ENCODE measurements around the gene CXCL1.

The CXCL1 gene

DNA sequence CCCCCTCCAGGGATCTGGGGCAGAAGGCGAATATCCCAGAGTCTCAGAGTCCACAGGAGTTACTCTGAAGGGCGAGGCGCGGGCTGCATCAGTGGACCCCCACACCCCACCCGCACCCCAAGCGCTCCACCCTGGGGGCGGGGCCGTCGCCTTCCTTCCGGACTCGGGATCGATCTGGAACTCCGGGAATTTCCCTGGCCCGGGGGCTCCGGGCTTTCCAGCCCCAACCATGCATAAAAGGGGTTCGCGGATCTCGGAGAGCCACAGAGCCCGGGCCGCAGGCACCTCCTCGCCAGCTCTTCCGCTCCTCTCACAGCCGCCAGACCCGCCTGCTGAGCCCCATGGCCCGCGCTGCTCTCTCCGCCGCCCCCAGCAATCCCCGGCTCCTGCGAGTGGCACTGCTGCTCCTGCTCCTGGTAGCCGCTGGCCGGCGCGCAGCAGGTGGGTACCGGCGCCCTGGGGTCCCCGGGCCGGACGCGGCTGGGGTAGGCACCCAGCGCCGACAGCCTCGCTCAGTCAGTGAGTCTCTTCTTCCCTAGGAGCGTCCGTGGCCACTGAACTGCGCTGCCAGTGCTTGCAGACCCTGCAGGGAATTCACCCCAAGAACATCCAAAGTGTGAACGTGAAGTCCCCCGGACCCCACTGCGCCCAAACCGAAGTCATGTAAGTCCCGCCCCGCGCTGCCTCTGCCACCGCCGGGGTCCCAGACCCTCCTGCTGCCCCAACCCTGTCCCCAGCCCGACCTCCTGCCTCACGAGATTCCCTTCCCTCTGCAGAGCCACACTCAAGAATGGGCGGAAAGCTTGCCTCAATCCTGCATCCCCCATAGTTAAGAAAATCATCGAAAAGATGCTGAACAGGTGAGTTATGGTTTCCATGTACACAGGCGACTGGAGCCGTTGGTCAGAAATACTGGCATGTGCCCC is at the start of gene CXCL1:
Gene CXCL1, plus strand, starts transcription at position 264 of the 926 bp plus-strand sequence. Its CDS starts 78 bp downstream, at position 342.
- peak; percentile 66 for DNase-seq (ENCODE audit: low spot score)

DNA sequence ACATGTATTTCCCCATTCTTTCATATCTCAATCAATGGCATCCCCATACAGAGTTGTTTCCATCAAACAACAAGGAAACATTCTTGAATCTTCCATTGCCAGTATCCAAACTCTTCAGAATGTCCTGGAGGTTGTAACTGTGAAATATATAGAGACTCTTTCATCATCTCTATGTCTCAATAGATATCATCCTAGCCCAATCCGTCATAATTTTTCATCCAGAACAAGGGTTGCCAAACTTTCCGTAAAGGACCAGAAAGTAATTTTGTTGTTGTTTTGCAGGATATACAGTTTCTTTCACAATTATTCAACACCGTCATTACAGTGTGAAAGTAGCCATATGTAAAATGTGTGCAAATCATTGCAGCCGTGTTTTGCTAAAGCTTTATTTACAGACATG is 47.9 kb upstream of the CXCL1 start:
- DNase-seq (ENCODE audit: low spot score): no peak

DNA sequence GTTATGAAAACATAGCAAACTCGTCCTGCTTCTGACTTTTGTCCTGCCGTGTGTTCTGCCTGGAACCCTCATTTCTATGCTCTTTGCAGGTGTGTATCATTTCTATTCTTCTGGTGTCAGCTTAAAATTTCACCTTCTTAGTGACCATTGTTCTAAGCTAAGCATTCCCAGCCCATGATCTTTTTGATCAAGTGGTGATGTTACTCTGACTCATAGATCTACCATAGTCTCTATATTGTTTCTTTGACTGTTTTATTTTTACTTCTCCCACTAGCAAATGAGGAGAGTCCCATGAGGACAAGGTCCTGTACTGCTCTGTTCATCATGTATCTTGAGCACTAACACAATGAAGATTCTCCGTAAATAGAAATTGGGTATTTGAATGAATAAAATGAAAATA is 46.8 kb upstream of the CXCL1 start:
- DNase-seq (ENCODE audit: low spot score): no peak

DNA sequence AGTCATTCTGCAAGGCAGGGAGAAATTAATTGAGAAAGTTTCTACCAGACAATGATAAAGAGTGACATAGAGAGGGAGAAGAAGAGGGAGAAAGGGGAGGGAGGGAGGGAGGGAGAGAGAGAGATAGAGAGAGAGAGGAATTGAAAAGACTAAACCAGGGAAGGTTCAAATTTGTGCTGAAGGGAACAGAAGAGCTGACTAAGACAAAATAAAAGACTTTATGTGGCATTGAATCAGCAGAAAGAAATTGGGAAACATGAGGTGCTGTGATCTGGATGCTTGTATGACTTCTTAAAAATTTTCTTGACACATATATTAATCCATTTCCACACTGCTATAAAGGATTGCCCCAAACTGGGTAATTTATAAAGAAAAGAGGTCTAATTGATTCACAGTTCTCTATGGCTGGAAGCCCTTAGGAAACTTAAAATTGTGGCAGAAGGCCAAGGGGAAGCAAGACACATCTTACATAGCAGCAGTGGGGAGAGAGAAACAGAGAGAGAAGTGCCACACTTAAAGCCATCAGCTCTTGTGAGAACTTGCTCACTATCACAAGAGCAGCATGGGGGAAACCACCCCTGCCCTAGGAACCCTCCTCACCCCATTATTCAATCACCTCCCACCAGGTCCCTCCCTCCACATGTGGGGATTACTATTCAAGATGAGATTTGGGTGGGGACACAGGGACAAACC is 46.2 kb upstream of the CXCL1 start:
- DNase-seq (ENCODE audit: low spot score): no peak

DNA sequence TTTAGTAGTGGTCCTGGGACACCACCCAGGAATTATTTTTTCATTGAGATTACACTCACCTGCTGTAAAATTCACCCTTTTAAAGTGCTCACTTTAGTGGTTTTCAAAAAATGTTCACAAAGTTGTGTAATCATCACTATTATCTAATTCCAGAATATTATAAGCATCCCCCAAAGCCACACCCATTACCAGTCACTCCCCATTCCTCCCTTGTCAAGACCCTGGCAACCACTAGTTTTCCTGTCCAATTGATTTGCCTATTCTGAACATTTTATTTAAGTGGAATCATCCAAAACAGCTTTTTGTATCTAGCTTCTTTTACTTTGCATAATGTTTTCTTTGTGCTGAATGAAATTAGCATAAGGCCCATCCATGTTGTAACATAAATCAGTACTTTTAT is 45.4 kb upstream of the CXCL1 start:
- no peak for DNase-seq (ENCODE audit: low spot score)

DNA sequence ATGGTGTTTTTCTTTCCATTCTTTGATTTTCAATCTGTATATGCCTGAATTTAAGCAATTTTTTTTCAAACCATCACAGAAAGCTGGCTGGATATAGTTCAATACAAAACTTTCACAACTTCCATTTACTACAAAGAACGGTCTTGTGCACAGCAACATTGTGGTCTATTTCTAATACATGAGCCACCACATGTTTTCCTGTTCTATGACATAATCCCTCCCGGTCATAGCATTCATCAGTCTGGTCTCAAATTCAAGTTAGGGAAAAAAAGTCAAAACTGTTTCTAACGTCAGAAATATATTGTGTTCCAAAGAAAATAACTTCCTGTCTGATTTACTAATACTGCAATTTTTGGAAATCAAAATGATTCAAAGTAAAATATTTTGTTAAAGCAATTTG is 40.2 kb upstream of the CXCL1 start:
- DNase-seq (ENCODE audit: low spot score): no peak

DNA sequence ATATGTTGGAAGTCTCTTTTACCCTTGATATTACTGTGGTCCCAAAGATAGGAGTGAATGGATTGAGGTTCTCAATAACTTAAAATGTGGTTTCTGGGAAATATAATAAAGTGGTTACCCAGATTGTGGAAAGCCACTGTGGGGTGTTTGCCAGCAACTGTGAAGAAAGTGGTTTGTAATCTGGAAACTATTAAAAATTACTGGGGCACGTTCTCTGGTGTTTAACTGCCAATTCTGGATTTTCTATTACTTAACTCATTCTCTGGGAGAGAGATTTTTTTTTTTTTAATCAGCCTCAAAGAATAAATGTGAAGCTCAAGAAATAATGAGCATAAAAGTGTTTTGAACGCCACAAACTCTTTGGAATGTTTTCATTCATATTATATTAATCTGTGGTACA is 37.6 kb upstream of the CXCL1 start:
- DNase-seq (ENCODE audit: low spot score): no peak

DNA sequence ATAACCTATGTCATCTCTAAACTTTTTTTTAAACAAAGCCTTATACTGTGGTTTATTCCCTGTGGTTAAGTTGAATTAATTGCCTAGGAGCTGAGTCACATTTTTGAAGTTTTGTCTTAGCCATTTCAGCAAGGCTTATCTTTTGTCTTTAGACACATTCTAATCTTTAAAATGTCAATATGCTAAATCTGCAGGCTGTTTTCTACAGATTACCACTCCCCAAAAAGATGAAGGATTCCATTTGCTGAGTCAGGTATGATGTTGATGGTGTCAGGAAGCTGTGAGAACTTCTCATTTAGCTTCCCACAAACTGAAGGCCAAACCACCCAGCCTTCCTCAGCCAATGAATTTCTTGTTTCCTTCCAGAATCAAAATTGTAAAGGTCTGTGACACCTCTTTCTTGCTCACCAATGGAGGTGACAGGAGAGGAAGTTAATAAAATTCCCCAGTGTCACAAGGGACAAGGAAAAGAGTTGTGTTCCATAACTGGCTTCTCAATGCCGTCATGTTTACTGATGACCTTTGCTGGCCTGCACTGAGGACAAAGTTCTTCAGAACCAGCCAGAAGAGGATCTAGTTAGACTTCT is 36.4 kb upstream of the CXCL1 start:
- no peak for DNase-seq (ENCODE audit: low spot score)

DNA sequence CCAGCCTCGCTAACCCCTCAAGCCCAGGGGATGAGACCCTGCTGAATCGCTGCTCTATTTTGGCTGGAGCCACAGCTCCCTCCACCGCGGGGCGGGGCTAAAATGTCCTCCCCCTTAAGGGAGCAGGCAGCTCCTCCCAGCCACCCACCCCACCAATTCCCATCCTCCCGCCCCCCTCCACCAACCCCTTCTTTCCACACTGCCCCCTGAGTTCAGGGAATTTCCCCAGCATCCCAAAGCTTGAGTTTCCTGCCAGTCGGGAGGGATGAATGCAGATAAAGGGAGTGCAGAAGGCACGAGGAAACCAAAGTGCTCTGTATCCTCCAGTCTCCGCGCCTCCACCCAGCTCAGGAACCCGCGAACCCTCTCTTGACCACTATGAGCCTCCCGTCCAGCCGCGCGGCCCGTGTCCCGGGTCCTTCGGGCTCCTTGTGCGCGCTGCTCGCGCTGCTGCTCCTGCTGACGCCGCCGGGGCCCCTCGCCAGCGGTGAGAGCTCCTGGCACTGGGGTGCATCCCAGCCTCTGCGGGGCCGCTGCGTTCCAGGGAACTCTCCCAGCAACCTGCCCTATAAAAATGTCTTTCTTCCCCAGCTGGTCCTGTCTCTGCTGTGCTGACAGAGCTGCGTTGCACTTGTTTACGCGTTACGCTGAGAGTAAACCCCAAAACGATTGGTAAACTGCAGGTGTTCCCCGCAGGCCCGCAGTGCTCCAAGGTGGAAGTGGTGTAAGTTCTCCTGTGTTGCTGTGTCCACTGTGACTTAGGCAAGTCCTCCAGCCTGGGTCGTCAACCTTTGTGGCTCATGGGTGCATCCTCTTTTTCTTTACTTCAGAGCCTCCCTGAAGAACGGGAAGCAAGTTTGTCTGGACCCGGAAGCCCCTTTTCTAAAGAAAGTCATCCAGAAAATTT is 32.6 kb upstream of the CXCL1 start, which contains the start of gene CXCL6:
Gene CXCL6, plus strand, starts transcription at position 306 of the 907 bp plus-strand sequence. Its CDS starts 73 bp downstream, at position 379.
- peak; percentile 69 for DNase-seq (ENCODE audit: low spot score)

DNA sequence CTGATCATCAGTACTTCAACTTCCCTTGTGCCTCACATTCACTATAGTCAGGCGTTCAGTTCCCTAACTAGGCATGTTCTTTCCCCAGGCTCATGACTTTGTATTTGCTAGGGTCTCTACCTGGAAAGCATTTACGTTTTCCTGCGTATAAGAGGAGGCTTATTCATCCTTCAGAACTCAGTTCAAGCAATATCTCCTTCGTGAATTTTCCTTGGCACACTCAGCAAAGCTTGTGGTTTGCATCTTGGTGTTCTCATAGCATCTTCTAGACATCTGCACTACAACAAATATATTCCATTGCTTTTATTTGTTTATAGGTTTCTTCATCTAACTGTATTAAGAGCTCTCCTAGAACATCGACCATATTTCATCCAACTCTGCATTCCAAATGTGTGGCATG is 30.1 kb upstream of the CXCL1 start:
- no peak for DNase-seq (ENCODE audit: low spot score)

DNA sequence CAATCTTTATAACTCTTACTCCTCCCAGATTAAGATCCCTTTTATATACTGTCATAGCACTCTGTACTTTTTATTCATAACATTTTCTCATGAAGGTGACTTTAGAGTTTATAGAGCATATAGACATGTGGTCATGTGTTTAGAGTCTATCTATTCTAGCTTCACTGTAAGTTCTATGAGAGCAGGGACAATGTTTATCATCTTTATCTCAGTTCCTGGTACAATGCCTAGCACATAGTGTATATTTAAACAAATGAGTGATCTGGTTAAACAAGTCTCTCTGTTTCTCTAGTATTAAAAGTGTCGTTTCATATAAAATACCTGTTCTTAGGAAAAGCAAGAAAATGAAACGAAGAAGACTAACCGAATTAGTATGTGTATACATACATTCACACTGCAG is 29.5 kb upstream of the CXCL1 start:
- DNase-seq (ENCODE audit: low spot score): no peak

DNA sequence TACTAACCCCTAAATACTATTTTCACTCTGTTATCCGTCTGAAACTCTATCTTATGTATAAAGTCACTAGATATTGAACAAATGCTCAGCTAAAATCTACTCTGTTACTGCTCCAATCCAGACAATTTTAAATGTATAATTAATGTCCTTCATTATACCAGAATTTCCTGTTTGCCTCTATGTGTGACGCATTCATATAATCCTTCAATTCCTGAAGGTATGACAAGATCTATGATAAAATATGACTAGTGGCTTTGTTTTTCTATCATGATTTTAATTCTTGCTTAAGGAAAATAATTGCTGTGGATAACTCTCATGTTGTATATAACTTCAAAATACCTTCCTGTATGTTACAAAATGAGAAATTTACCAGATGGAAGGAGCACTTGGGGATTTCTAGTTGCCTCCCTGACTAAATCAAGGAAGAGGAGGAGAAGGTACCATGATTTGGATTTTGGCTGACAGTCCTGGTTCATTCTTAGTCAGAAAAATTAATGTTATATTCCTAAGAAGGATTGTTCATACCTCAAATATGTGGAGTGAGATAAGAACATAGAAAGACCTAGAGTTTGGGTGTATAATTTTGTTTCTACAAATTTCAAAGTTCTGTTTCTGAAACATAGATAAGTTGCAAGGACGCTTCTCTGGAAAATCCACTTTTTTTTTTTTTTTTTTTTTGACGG is 27.8 kb upstream of the CXCL1 start:
- no peak for DNase-seq (ENCODE audit: low spot score)

DNA sequence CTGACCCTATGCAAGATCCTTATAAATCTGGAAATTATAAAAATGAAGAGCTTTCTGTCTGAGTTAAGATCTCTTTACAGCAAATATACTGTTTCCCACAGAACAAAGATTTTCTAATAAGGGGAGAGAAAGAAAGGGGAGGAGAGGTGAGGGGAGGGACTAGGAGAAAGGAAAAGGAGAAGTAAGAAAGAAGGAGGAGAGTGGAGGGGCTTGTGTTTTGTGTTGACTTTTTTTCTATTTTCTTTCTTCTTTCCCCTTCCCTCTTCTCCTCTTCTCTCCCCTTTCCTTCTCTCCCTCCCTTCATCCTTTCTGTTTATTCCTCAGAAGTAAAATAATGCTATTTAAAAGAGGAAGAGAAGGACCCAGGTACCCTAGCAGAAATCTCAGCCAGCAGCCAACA is 26.5 kb upstream of the CXCL1 start:
- DNase-seq (ENCODE audit: low spot score): no peak

DNA sequence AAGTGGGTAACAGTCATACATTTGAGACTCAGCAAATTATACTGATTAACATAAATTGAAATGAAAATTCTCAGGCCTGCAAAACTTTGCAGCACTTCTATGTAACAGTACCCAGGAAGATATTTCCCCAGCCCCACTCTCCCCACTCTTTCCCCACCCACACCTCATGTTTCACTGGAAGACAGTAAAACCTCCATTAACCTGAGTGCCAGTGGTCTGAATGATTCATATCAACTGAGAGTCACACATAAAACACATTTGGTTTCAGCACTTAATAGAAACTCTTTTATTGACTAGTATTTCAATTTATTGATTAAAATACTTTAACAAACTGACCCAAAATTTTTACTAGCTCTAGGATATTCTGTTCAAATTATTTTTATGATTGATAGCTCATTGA is 25.8 kb upstream of the CXCL1 start:
- no peak for DNase-seq (ENCODE audit: low spot score)

DNA sequence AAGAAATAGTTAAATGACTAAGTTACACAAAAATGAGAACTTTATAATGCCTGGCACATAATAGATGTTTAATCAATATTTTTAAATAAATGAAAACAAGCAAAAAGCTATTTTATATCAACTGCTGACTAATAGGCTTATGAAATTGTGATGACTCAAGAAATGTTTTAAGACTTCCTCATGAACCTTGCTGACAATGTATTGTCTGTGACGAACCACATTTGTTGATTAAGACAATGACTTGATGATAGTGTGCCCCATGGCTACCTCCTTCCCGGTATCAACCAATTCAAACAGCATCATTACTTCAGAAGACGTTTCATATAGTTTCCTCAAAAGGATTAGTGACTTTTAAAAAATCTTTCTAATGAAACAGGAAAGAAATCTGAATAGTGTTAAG is 24.8 kb upstream of the CXCL1 start:
- no peak for DNase-seq (ENCODE audit: low spot score)

DNA sequence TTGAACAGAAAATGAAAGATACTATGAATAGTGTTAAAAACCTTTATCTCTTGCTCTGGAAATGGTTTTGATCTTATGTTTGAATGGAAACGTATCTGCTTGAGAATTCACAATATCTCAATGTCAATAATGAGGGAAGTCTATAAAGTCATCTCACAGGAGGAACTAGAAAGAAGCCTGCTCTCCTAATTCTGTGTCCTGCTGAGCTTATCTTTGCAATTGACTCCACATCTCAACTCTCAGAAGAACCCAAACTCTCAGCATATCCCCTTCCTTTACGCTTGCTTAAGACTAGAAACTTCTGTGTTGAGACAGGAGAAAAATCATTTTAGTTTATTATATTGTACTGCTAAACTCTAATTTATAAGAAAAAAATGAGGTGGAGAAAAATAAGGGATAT is 24.4 kb upstream of the CXCL1 start:
- no peak for DNase-seq (ENCODE audit: low spot score)

DNA sequence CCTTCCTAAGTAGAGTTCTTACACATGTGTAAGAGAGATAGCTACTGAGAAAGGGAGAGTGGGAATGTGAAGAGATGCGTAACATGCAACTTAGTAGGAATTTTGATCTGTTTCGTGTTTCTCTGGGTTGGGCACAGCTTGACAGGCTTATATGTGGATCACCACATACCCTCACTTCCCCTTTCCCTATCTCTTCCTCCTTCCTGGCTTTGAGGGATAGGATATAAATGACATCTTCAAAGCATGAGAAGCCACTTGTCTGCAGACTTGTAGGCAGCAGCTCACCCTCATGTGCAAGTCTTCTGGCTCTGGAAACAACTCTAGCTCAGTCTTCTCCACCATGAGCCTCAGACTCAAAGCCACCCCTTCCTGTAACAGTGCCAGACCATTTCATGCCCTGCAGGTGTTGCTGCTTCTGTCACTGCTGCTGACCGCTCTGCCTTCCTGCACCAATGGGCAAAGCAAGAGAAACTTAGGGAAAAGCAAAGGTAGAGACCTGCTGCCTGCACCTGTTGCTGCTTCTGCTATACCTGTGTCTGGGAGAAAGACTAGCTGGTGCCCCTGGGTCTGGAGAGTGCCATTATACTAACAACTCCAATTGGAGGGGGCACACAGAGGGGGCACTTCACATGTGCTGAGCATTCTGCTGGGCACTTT is 21.5 kb upstream of the CXCL1 start:
- DNase-seq (ENCODE audit: low spot score): no peak

DNA sequence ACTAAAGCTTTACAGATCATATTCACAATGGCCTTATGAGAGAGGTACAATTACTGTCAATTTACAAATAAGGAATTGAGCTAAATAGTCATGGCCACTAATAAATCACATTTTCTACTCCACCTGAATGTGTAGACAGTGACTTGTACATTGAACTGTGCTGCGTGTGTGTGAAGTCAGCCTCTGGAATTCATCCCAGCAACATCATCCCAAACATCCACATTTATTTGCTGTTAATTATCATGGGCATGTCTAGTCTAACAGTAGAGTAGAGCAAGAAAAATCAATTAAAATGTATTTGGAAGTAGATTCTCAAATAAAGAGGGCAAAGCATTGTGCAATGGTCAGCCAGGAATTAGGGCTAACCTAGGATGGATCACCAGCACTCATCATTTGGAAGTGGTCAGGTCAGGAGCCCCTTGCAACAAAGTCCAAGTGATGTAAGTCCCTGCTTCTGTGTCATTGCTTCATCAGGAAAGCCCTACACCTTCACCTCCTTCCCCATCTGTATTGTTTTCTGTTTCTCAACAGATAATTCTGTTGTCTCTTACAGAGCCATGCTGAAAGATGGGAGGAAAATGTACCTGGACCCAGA is 20.9 kb upstream of the CXCL1 start:
- DNase-seq (ENCODE audit: low spot score): no peak

DNA sequence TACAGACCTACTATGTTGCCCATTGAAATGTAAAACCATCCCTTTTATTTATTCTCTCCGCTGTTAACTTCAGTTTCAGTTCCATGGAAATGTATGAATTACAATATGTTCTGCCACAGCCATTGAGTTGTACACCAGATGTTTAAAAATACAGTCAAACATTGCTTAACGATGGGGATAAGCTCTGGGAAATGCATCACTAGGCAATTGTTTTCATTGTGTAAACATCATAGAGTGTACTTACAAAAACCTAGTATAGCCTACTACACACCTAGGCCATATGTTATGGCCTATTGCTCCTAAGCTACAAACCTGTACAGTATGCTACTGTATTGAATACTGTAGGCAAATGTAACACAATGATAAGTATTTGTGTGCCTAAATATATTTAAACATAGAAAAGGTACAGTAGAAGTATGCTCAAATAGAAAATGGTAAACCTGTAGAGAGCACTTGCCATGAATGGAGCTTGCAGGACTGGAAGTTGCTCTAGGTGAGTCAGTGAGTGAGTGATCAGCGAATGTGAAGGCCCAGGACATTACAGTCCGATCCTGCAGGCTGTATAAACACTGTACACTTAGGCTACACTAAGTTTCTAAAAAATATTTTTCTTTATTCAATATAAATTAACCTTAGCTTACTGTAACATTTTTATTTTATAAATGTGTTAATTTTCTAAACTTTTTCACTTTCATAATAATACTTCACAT is 18.8 kb upstream of the CXCL1 start:
- no peak for DNase-seq (ENCODE audit: low spot score)

DNA sequence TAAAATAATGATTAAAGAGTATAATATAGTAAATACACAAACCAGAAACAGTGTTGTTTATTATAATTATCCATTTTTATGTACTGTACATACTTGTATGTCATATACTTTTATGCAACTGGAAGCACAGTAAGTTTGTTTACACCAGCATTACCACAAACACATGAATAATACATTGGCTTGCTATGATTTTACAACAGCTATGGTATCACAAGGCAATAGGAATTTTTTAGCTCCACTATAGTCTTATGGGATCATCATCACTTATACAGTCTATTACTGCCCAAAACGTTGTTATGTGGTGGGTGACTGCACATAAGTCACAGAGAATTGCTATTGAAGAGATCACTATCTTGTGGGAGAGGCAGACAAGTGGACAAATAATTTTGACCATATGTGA is 17.9 kb upstream of the CXCL1 start:
- DNase-seq (ENCODE audit: low spot score): no peak
